Stimulated activated CD8-positive, alpha-beta memory T cell treated with anti-CD3 and anti-CD28 coated beads, Interleukin-12 subunit alpha, Interleukin-12 subunit beta, amount 100 ng/mL, for 24 hours (primary cell): ENCODE measurements around the gene LRRC32.
A peak's percentile ranks its signal among the peaks of the same experiment; 100 is the strongest.

Experiments
- DNase-seq: peaks from one replicate; pipeline ENCODE4 v3.0.0-alpha.2; 2020; ENCODE audit errors: extremely low read depth

Gene LRRC32

GRCh38 chr11:76680518-76681425 lies 10.2 kb upstream of the LRRC32 start:
- peak; percentile 32 for DNase-seq

GRCh38 chr11:76678321-76678720 lies 7.8 kb upstream of the LRRC32 start:
- DNase-seq: no peak

GRCh38 chr11:76677458-76677765 lies 6.9 kb upstream of the LRRC32 start:
- DNase-seq: no peak

- no peak for DNase-seq
Measured at GRCh38 chr11:76676636-76677457, 6.3 kb upstream of the LRRC32 start.

- DNase-seq: no peak
Measured at GRCh38 chr11:76674517-76675400, 4.2 kb upstream of the LRRC32 start.

- DNase-seq: no peak
Measured at GRCh38 chr11:76673176-76674142, 2.9 kb upstream of the LRRC32 start.

GRCh38 chr11:76672431-76673175 lies 2.1 kb upstream of the LRRC32 start:
- no peak for DNase-seq

GRCh38 chr11:76671626-76672309 lies 1.2 kb upstream of the LRRC32 start:
- no peak for DNase-seq

GRCh38 chr11:76671237-76671592 lies 668 bp upstream of the LRRC32 start:
- DNase-seq: no peak

- no peak for DNase-seq
Measured at GRCh38 chr11:76669901-76670484, 554 bp downstream of the LRRC32 start.

- DNase-seq: no peak
Measured at GRCh38 chr11:76668362-76669155, 2.0 kb downstream of the LRRC32 start.

- no peak for DNase-seq
Measured at GRCh38 chr11:76667856-76668255, 2.7 kb downstream of the LRRC32 start.

GRCh38 chr11:76667271-76667818 lies 3.2 kb downstream of the LRRC32 start:
- no peak for DNase-seq

- no peak for DNase-seq
Measured at GRCh38 chr11:76666830-76667229, 3.7 kb downstream of the LRRC32 start.

- no peak for DNase-seq
Measured at GRCh38 chr11:76666408-76666807, 4.1 kb downstream of the LRRC32 start.

GRCh38 chr11:76665921-76666351 lies 4.6 kb downstream of the LRRC32 start:
- no peak for DNase-seq

GRCh38 chr11:76665172-76665571 lies 5.4 kb downstream of the LRRC32 start:
- no peak for DNase-seq

- DNase-seq: no peak
Measured at GRCh38 chr11:76664578-76665061, 5.9 kb downstream of the LRRC32 start.
